GM12878 (cell line): ENCODE data around the gene HNRNPLL.

Source experiments
- CHD1 ChIP-seq: IDR thresholded peaks from 2 replicates; pipeline ENCODE4 v1.6.1; 2012; ENCODE audit warnings: low read depth, low read length, improper control_type of control experiment
- CTCF ChIP-seq, 3 experiments: IDR thresholded peaks in 2 of 3; conservative IDR thresholded peaks in 1 of 3; 2 replicates each; pipeline ENCODE4 v1.5.1; 2011; ENCODE audit warnings: low read depth in 3 of 3, low read length in 3 of 3, mild to moderate bottlenecking in 3 of 3, control low read depth in 2 of 3, moderate library complexity in 2 of 3, inconsistent platforms in 1 of 3, mixed read lengths in 1 of 3; ENCODE audit not compliant: control insufficient read depth in 2 of 3, insufficient read depth in 1 of 3; ENCODE audit errors: extremely low read depth in 1 of 3
- JUND ChIP-seq: IDR thresholded peaks from 2 replicates; pipeline ENCODE4 v1.6.1; 2012; ENCODE audit warnings: low read depth, mild to moderate bottlenecking, low read length, improper control_type of control experiment, moderate library complexity
- MAX ChIP-seq: IDR thresholded peaks from 2 replicates; pipeline ENCODE4 v1.6.1; 2012; ENCODE audit warnings: low read depth, low read length, improper control_type of control experiment
- NR2C2 ChIP-seq: IDR thresholded peaks from 2 replicates; pipeline ENCODE4 v1.6.1; 2011; ENCODE audit warnings: borderline replicate concordance, low read depth; ENCODE audit not compliant: control insufficient read depth, insufficient read length
- POLR2AphosphoS5 ChIP-seq: IDR thresholded peaks from 2 replicates; pipeline ENCODE4 v1.6.1; 2011; ENCODE audit warnings: mild to moderate bottlenecking, low read length, inconsistent platforms
- RAD51 ChIP-seq: fragments of 450-650 bp; IDR thresholded peaks from 2 replicates; pipeline ENCODE4 v1.6.1; 2016; ENCODE audit warnings: moderate library complexity, mild to moderate bottlenecking, inconsistent platforms
- RFX5 ChIP-seq: IDR thresholded peaks from 2 replicates; pipeline ENCODE4 v1.6.1; 2011; ENCODE audit warnings: low read depth, low read length, improper control_type of control experiment
- SKIL ChIP-seq: fragments of 450-650 bp; IDR thresholded peaks from 2 replicates; pipeline ENCODE4 v1.6.1; 2017; ENCODE audit warnings: mild to moderate bottlenecking, low read depth, inconsistent platforms; ENCODE audit not compliant: poor library complexity, severe bottlenecking
- SPI1 ChIP-seq: IDR thresholded peaks from 2 replicates; pipeline ENCODE4 v1.6.1; 2011; ENCODE audit warnings: low read depth, mild to moderate bottlenecking, low read length, moderate library complexity, borderline replicate concordance; ENCODE audit not compliant: insufficient read depth
- USF2 ChIP-seq: IDR thresholded peaks from 2 replicates; pipeline ENCODE4 v1.6.1; 2011; ENCODE audit warnings: low read depth, low read length, improper control_type of control experiment, borderline replicate concordance
- ZNF274 ChIP-seq: IDR thresholded peaks from one replicate; pipeline ENCODE4 v1.8.0; 2011; ENCODE audit not compliant: insufficient read length, insufficient read depth
- TF ChIP-seq, protein P1 (sequence below): fragments of 450-650 bp; IDR thresholded peaks from 2 replicates; pipeline ENCODE4 v1.6.1; 2017; ENCODE audit warnings: low read depth, mild to moderate bottlenecking, moderate library complexity

- TF ChIP-seq SPI1 (no peak), POLR2AphosphoS5 (no peak), CTCF (IDR thresholded peaks at IDR 0.05 in 2 of 3, conservative IDR thresholded peaks at IDR 0.05 in 1 of 3; ENCODE audit: control insufficient read depth in 2 of 3, extremely low read depth in 1 of 3, insufficient read depth in 1 of 3, low read depth in 3 of 3, low read length in 3 of 3) (peak in 1 of 3 experiments; percentile 19; a peak in 1 of 6 replicates), CHD1 (no peak), USF2 (no peak), MAX (no peak), JUND (no peak), RAD51 (no peak), NR2C2 (no peak), SKIL (no peak), RFX5 (no peak), ZNF274 (no peak)
- TF ChIP-seq, protein P1, sequence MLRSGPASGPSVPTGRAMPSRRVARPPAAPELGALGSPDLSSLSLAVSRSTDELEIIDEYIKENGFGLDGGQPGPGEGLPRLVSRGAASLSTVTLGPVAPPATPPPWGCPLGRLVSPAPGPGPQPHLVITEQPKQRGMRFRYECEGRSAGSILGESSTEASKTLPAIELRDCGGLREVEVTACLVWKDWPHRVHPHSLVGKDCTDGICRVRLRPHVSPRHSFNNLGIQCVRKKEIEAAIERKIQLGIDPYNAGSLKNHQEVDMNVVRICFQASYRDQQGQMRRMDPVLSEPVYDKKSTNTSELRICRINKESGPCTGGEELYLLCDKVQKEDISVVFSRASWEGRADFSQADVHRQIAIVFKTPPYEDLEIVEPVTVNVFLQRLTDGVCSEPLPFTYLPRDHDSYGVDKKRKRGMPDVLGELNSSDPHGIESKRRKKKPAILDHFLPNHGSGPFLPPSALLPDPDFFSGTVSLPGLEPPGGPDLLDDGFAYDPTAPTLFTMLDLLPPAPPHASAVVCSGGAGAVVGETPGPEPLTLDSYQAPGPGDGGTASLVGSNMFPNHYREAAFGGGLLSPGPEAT: no peak
Observed at GRCh38 chr2:38590053-38590452, 12.7 kb downstream of the HNRNPLL start.
